K562 (cell line): ENCODE results near the gene PUS7. TPM values are rescaled to one million over a fixed set of nuclear protein-coding genes. Genes with fewer than 3 reads are reported as not detected.

ENCODE experiments used
- ATAC-seq: fragments of 200-7000 bp; cut with Tn5 transposase; 3 replicates; pipeline ENCODE4 v1.9.1; 2020; ENCODE audit warnings: moderate library complexity
- BruUV-seq: library from RNA; stranded (reverse); fragments of 400-500 nt; replicated peaks from 2 replicates; lab custom pipeline; 2021; lab: Mats Ljungman, UMichigan
- CTCF ChIA-PET: fragments of 300-600 bp; formaldehyde crosslinking; extraction: SDS; loops from one replicate; lab custom pipeline; 2021; ENCODE audit warnings: low intra/inter-chr PET ratio; lab: Yijun Ruan, JAX
- POLR2A ChIA-PET: fragments of 300-600, 350-650 bp; sonication (Branson Sonifier 250); formaldehyde crosslinking; extraction: SDS; loops from one replicate; lab custom pipeline; 2021; ENCODE audit warnings: antibody characterized with exemption, inconsistent platforms; lab: Yijun Ruan, JAX
- DNase-seq, 4 experiments: peaks; one replicate each; pipeline versions ENCODE4 v3.0.0 to v3.0.0-alpha.2; 2011 to 2018; ENCODE audit warnings: low spot score in 3 of 4, mixed read lengths in 3 of 4; ENCODE audit errors: extremely low read depth in 1 of 4
- FAIRE-seq: peaks from 2 replicates; lab custom pipeline; 2011; peaks lifted over from hg19 to GRCh38; lab: Jason Lieb, UNC
- H2AFZ ChIP-seq: 2 replicates; pipeline ENCODE4 v1.6.0; 2011; ENCODE audit warnings: low read depth, low read length, control low read depth, inconsistent platforms
- H3K27ac ChIP-seq: fragments of 200-600 bp; 3 replicates; pipeline ENCODE4 v1.8.0; 2011; ENCODE audit warnings: low read depth, mild to moderate bottlenecking, control low read depth, inconsistent platforms, low read length, moderate library complexity, mixed read lengths; ENCODE audit errors: extremely low read depth
- H3K27me3 ChIP-seq, 2 experiments: fragments of 300-600 bp in 1 of 2; 2 replicates in 1 of 2; 3 replicates in 1 of 2; pipeline versions ENCODE4 v1.6.0 to v1.8.0; 2011; ENCODE audit warnings: inconsistent platforms in 2 of 2, low read length in 2 of 2, mild to moderate bottlenecking in 1 of 2, mixed read lengths in 1 of 2, moderate library complexity in 1 of 2; ENCODE audit not compliant: control insufficient read depth in 2 of 2, insufficient read depth in 2 of 2
- H3K36me3 ChIP-seq: fragments of 300-600 bp; 3 replicates; pipeline ENCODE4 v1.8.0; 2011; ENCODE audit warnings: mild to moderate bottlenecking, low read length, inconsistent platforms; ENCODE audit not compliant: control insufficient read depth, insufficient read depth
- H3K4me1 ChIP-seq, 2 experiments: fragments of 200-600 bp in 1 of 2; replicated peaks in 1 of 2; 2 replicates in 1 of 2; 3 replicates in 1 of 2; pipeline versions ENCODE4 v1.5.1 to v1.8.0; 2011; ENCODE audit warnings: inconsistent platforms in 2 of 2, low read length in 2 of 2, mild to moderate bottlenecking in 1 of 2, mixed read lengths in 1 of 2, moderate library complexity in 1 of 2; ENCODE audit not compliant: control insufficient read depth in 2 of 2, insufficient read depth in 2 of 2
- H3K4me2 ChIP-seq: 2 replicates; pipeline ENCODE4 v1.6.1; 2011; ENCODE audit warnings: low read length, control low read depth, inconsistent platforms, mixed read lengths; ENCODE audit not compliant: insufficient read depth
- H3K4me3 ChIP-seq: fragments of 200-600 bp; sonication (generic), shearing (Covaris generic); 2 replicates; pipeline ENCODE4 v1.5.1; 2016; ENCODE audit warnings: control low read depth, inconsistent platforms
- H3K79me2 ChIP-seq: fragments of 200-600 bp; 3 replicates; pipeline ENCODE4 v1.8.0; 2011; ENCODE audit warnings: low read length, inconsistent platforms; ENCODE audit not compliant: control insufficient read depth, insufficient read depth
- H3K9ac ChIP-seq, 2 experiments: 2 replicates each; pipeline versions ENCODE4 v1.6.0 to v1.6.1; 2011; ENCODE audit warnings: low read depth in 2 of 2, low read length in 2 of 2, control low read depth in 1 of 2, inconsistent platforms in 1 of 2, mild to moderate bottlenecking in 1 of 2, mixed read lengths in 1 of 2; ENCODE audit not compliant: insufficient read depth in 1 of 2
- H3K9me1 ChIP-seq: one replicate; pipeline ENCODE4 v1.6.0; 2011; ENCODE audit warnings: inconsistent platforms, mild to moderate bottlenecking, low read length, moderate library complexity; ENCODE audit not compliant: control insufficient read depth, insufficient read depth
- H3K9me3 ChIP-seq: replicated peaks from 2 replicates; pipeline ENCODE4 v1.5.1; 2011; ENCODE audit warnings: low read depth, low read length, inconsistent platforms; ENCODE audit not compliant: control insufficient read depth, insufficient read depth
- H4K20me1 ChIP-seq: replicated peaks from 2 replicates; pipeline ENCODE4 v1.6.1; 2011; ENCODE audit warnings: low read length, inconsistent platforms, mixed read lengths; ENCODE audit not compliant: control insufficient read depth, insufficient read depth
- ADNP ChIP-seq: fragments of 200-800 bp; sonication (Bioruptor generic); IDR thresholded peaks from 2 replicates; pipeline ENCODE4 v1.6.1; 2016; ENCODE audit warnings: missing genetic modification characterization, missing compliant biosample characterization
- BCOR ChIP-seq: fragments of 450-650 bp; IDR thresholded peaks from 2 replicates; pipeline ENCODE4 v1.6.1; 2016
- BRD4 ChIP-seq: fragments of 200-600 bp; sonication (generic); IDR thresholded peaks from 2 replicates; pipeline ENCODE4 v1.6.1; 2017; ENCODE audit warnings: inconsistent platforms
- CBX5 ChIP-seq: IDR thresholded peaks from 2 replicates; pipeline ENCODE4 v1.6.1; 2014; ENCODE audit warnings: low read depth, borderline replicate concordance
- CTBP1 ChIP-seq: fragments of 450-650 bp; IDR thresholded peaks from 2 replicates; pipeline ENCODE4 v1.6.1; 2016; ENCODE audit warnings: borderline replicate concordance
- EHMT2 ChIP-seq: fragments of 450-650 bp; IDR thresholded peaks from 2 replicates; pipeline ENCODE4 v1.6.1; 2018; ENCODE audit warnings: antibody characterized with exemption
- EWSR1 ChIP-seq: fragments of 450-650 bp; IDR thresholded peaks from 2 replicates; pipeline ENCODE4 v1.6.1; 2018; ENCODE audit warnings: borderline replicate concordance, mild to moderate bottlenecking, low read depth, moderate library complexity; ENCODE audit not compliant: partially characterized antibody
- KAT8 ChIP-seq: fragments of 450-650 bp; IDR thresholded peaks from 2 replicates; pipeline ENCODE4 v1.6.1; 2016; ENCODE audit warnings: low read depth, mild to moderate bottlenecking
- KDM1A ChIP-seq, 2 experiments: fragments of 450-650 bp; IDR thresholded peaks; 2 replicates each; pipeline ENCODE4 v1.6.1; 2016; ENCODE audit warnings: mild to moderate bottlenecking in 2 of 2
- KLF16 ChIP-seq: IDR thresholded peaks from 2 replicates; pipeline ENCODE4 v1.6.1; 2016; ENCODE audit warnings: antibody characterized with exemption
- SUPT5H ChIP-seq: fragments of 450-650 bp; IDR thresholded peaks from 2 replicates; pipeline ENCODE4 v1.6.1; 2016
- ZNF146 ChIP-seq: IDR thresholded peaks from one replicate; pipeline ENCODE4 v1.6.1; 2018; ENCODE audit warnings: missing compliant biosample characterization; ENCODE audit not compliant: unreplicated experiment
- ZNF217 ChIP-seq: sonication (generic); formaldehyde crosslinking; IDR thresholded peaks from 2 replicates; pipeline ENCODE4 v1.8.0; 2022; ENCODE audit warnings: mild to moderate bottlenecking, missing genetic modification reagents
- ZNF24 ChIP-seq: fragments of 450-650 bp; IDR thresholded peaks from 2 replicates; pipeline ENCODE4 v1.6.1; 2016
- ZNF395 ChIP-seq: fragments of 200-800 bp; sonication (Bioruptor generic); IDR thresholded peaks from 2 replicates; pipeline ENCODE4 v1.6.1; 2017; ENCODE audit warnings: missing genetic modification characterization, missing compliant biosample characterization
- ZNF778 ChIP-seq: fragments of 450-650 bp; formaldehyde crosslinking; IDR thresholded peaks from 2 replicates; pipeline ENCODE4 v1.4.0; 2020; ENCODE audit warnings: mild to moderate bottlenecking, moderate library complexity
- WGBS: fragments of 100-300 bp; shearing (Covaris generic); methylation state at CpG from one replicate; pipeline ENCODE4 v1.1.6; 2016; ENCODE audit warnings: low coverage, mixed read lengths; ENCODE audit not compliant: insufficient coverage; ENCODE audit errors: missing lambda C conversion rate; 5-methylcytosine and 5-hydroxymethylcytosine counted together
- in situ Hi-C: fragments of 300-500 bp; cut with MboI; formaldehyde crosslinking; loops from 4 replicates; pipeline ENCODE4 v1.15.0; 2018; ENCODE audit warnings: inconsistent platforms, mixed read lengths
- intact Hi-C: fragments of 100-400 bp; cut with micrococcal nuclease; formaldehyde crosslinking; loops from 2 replicates; pipeline ENCODE4 v1.14.2; 2022
- polyA plus RNA-seq, 8 experiments: library from polyadenylated mRNA; depleted of rRNA in 4 of 8; stranded (reverse) in 5 of 8; unstranded in 3 of 8; fragments of >200 nt; fragmentation: Nextera tagmentation in 2 of 8; fragmentation: Illumina TruSeq in 1 of 8; extraction: Ambion mirVana in 2 of 8; extraction: Trizol in 1 of 8; gene quantifications; 2 replicates each; pipeline versions ENCODE4 v1.2.1 to v1.2.3, GENCODE V29; 2011 to 2014; ENCODE audit warnings: inconsistent platforms in 1 of 8, missing spikeins in 1 of 8
- total RNA-seq, 7 experiments: library from RNA; depleted of rRNA in 6 of 7; stranded (reverse); fragments of >200 nt in 6 of 7; fragmentation: Illumina TruSeq in 2 of 7; extraction: Trizol in 2 of 7; gene quantifications; 2 replicates each; pipeline versions ENCODE4 v1.2.1 to v1.2.3, GENCODE V29; 2011 to 2021; ENCODE audit warnings: low replicate concordance in 1 of 7
- TF ChIP-seq, protein P1 (sequence below): fragments of 450-650 bp; IDR thresholded peaks from 2 replicates; pipeline ENCODE4 v1.6.1; 2018; ENCODE audit not compliant: partially characterized antibody

The PUS7 gene
- total and polyA plus RNA-seq, 9 of the 15 experiments (the other 6 are each of a cell fraction or from before 2014, with no cell fraction given) = 15.1 to 95.6 (median 63.2) TPM

GRCh38 chr7:105477908-105478307, 44.2 kb downstream of the PUS7 start:
- Histone ChIP-seq H3K27me3 (no peaks in the 10 kb centered on the region), H4K20me1 (no peaks in the 10 kb centered on the region), H3K27ac (no peak overlapping the region), H3K9ac (no peak overlapping the region), H3K4me3 (no peak overlapping the region), H3K79me2 (no peaks in the 10 kb centered on the region), H3K9me1 (no peaks in the 10 kb centered on the region), H3K4me1 (no peaks in the 10 kb centered on the region), H3K9me3 (no peaks in the 10 kb centered on the region), H2AFZ (no peak overlapping the region), H3K4me2 (no peak overlapping the region), H3K36me3 (peaks cover 73% of the 10 kb centered on the region)
- BruUV-seq = no TSS peak
- no peak for ATAC-seq
- no peak for DNase-seq
- 91% methylated on average over 2 of the region's 2 CpGs for WGBS
- in situ Hi-C loops = no loop called here
- CTCF ChIA-PET = no interaction called here
- POLR2A ChIA-PET = interaction anchor here (1.0 kb wide), 1 partner anchor 10 kb away, joined by 3 read pairs; no protein-coding TSS in a partner anchor
- intact Hi-C loops = no loop called here
- no peak for FAIRE-seq
- TF ChIP-seq BCOR = no peak
- peak; percentile 77; the same call in 1 of the 2 replicates for TF ChIP-seq ZNF24
- TF ChIP-seq KLF16 = no peak
- TF ChIP-seq ADNP = peak; percentile 49; the same call in 1 of the 2 replicates
- no peak for TF ChIP-seq CTBP1
- peak; percentile 67 for TF ChIP-seq ZNF146 (CRISPR knock-in tag)
- no peak for TF ChIP-seq EHMT2
- TF ChIP-seq KAT8 = no peak
- TF ChIP-seq ZNF217 (CRISPR knock-in tag) = no peak
- TF ChIP-seq CBX5 = no peak
- TF ChIP-seq EWSR1 = no peak
- TF ChIP-seq BRD4 = no peak
- TF ChIP-seq SUPT5H = no peak
- TF ChIP-seq, protein P1, sequence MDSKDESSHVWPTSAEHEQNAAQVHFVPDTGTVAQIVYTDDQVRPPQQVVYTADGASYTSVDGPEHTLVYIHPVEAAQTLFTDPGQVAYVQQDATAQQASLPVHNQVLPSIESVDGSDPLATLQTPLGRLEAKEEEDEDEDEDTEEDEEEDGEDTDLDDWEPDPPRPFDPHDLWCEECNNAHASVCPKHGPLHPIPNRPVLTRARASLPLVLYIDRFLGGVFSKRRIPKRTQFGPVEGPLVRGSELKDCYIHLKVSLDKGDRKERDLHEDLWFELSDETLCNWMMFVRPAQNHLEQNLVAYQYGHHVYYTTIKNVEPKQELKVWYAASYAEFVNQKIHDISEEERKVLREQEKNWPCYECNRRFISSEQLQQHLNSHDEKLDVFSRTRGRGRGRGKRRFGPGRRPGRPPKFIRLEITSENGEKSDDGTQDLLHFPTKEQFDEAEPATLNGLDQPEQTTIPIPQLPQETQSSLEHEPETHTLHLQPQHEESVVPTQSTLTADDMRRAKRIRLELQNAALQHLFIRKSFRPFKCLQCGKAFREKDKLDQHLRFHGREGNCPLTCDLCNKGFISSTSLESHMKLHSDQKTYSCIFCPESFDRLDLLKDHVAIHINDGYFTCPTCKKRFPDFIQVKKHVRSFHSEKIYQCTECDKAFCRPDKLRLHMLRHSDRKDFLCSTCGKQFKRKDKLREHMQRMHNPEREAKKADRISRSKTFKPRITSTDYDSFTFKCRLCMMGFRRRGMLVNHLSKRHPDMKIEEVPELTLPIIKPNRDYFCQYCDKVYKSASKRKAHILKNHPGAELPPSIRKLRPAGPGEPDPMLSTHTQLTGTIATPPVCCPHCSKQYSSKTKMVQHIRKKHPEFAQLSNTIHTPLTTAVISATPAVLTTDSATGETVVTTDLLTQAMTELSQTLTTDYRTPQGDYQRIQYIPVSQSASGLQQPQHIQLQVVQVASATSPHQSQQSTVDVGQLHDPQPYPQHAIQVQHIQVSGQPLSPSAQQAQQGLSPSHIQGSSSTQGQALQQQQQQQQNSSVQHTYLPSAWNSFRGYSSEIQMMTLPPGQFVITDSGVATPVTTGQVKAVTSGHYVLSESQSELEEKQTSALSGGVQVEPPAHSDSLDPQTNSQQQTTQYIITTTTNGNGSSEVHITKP = no peak
- TF ChIP-seq KDM1A (IDR thresholded peaks at IDR 0.05) = peak in 1 of 2 experiments; percentile 7; a peak in 1 of 4 replicates
- no peak for TF ChIP-seq ZNF395
- TF ChIP-seq ZNF778 (CRISPR knock-in tag) = no peak
